NCI-H82 treated with DMSO at 0.1 percent for 48 hours (cell line): ENCODE measurements around the gene TWF2.

Experiments used
- DNase-seq: peaks from one replicate; lab custom pipeline; 2025; ENCODE audit not compliant: unreplicated experiment; lab: John Stamatoyannopoulos, UW

Gene TWF2

DNA sequence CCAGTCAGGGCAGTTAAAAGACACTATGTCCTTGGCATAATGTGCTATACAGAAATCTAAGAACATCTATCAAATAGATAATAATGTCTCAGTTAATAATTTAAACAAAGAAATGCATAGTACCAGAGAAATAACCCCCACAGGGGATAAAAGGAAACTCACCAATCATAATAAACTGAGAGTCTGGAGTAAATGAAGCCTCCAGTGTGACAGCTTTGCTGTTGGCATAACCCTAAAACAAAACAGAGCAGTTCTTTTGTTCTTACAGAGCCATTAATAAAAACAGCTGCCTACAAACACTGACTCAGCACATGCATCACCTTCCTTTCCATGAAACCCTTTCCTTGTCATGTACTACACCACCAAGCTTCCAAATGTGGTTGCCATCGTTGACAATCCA lies 20.1 kb upstream of the TWF2 start:
- DNase-seq, result no peak

DNA sequence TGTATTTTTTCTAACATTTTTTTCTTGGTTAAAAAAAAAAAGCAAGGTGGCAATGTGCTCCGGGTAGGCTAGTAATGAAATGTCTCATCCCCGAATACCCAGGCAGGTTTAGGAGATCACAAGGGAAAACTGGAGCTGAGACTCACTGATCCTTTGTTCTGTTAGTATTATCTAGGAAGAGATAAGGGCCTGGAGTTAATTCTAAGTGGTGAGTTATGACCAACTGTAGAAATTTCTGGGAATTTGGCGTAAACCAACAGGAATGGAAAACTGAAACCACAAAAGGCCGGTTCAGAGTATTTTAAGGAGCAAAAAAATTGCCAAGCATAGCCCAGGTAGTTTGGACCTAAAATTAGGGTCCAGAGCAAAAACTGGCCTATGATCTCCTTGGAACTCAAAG lies 19.0 kb upstream of the TWF2 start:
- DNase-seq, result no peak

DNA sequence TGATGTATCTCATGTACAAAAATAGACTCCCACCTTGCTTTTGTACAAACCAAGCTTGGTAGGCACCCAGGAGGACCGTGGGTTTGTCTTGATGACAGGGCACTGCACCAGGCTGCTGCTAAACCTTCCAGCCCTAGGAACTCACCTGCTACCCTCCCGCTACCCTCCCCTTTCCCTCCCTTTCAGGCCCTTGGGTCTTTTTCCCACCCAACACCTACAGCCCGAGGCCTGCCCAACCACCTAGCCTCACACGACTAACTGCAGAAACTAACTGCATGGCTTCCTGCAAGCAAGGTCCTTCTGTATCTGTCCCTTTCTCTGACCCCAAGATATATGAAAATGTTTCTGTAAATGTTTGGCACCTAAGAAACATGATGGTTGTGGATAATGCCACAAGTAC lies 17.7 kb upstream of the TWF2 start:
- no peak for DNase-seq

DNA sequence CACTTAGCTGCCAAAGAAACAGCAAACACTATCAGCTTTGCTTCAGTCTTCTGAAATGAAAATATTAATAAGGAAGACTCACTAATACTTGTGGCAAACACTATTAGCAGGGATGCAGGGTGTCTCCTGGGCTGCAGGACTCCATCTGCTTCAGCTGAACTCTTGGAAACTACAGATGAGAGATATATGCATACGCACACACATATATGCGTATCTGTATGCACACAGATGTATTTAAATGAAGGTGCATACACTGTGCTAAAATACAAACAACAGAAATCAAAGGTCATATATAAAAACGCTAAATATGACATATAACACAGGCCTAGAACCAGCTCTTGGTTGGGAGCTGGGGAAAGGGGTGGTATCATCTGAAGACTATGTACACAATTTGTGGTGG lies 17.2 kb upstream of the TWF2 start:
- DNase-seq, result no peak

DNA sequence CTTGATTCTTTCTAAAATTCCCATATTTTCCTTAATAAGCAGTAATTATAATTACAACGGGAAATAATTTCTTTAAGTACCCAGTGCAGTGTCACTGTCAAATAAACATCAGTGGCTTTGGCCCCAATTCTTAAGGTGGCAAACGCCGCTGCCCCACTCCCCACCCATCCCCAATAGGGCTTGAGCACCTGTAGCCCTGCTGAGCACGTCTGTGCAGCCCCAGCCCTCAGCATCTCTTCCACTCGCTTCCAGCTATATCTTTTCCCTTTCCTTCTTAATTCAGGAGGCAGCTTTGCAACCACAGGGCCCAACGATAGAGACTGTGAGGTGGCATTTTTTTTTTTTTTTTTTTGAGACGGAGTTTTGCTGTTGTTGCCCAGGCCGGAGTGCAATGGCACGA lies 15.7 kb upstream of the TWF2 start:
- DNase-seq, result no peak

DNA sequence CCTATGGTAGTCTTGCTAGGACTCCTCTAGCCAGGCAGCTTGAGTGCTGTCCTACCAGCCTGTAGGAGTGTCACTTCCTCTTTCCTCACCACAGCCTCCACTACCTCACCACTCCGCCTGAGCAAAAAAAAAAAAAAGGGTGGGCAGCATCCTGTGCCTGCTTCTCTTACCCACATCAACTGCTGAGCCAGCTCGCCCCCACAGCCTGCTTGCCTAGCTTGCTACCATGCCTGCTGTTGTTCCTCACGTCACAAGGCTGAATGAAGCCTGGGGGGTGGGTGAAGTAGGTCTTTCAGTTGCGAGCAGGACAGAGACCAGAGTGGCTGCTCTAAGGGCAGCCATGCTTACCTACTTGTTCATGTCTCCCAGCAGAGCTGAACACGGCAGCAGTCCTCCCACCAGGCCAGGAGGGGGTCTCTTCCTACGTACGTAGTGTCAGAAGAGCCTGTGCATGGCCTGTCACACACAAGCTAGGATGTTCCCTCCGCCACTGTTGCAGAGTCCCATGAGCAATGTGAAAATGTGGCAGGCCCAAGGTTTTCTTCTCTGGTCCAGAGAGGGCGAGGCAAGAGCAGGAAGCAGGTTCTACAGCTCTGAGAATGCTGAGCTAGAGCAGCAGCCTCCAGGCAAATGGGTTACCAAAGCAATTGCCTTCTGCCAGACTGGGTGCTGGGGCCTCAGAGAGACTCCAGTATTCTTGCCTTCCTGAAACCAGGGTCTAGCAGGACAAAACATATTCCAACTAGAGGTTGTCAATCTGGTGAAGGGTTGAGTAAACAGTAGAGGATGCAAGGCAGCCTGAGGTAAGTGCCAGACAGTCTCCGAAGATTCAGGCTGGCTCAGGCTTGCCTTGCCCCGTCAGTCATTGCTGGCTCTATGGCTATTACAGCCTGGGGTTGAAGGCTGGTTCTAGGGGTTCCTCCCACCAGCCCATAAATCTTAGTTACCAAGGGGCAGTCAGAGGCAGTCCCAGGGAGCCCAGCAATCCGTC lies 14.7 kb upstream of the TWF2 start:
- no peak for DNase-seq

DNA sequence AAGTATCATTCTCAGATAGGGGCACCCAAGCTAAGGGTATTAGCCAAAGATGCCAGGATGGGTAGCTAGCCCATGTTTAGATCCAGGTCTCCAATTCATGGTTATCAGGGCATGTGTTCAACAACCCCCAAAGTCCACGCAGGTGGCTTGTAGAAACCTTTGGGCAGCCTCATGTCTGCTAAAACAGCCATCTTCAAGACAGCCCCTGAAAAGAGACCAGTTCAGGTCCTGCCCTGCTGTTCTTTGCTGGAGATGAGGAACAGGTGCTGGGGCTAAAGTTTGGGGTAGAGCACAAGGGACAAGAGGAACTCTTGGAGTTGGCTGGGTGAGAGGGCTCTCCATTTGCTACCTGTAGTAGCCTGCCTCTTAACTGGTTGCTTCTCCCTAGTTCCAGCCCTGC lies 11.2 kb upstream of the TWF2 start:
- no peak for DNase-seq

DNA sequence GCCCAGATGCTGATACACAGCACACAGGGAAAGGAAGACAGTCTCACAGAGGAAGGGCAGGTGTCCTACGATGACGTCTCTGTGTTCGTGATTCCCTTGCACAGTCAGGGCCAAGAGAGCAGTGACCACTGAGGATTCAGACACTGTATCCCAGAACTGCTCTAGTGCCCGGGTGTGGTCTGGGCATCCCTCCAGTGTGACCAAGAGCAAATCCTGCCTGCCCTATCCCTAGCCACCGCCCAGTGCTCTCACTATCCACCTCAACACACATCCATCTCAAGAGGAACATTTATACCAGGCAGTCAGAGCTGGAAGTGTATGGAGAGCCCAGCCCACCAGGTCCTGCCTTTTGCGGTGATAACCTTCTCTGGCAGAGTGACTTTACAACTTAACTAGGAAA lies 10.7 kb upstream of the TWF2 start:
- DNase-seq, result no peak

DNA sequence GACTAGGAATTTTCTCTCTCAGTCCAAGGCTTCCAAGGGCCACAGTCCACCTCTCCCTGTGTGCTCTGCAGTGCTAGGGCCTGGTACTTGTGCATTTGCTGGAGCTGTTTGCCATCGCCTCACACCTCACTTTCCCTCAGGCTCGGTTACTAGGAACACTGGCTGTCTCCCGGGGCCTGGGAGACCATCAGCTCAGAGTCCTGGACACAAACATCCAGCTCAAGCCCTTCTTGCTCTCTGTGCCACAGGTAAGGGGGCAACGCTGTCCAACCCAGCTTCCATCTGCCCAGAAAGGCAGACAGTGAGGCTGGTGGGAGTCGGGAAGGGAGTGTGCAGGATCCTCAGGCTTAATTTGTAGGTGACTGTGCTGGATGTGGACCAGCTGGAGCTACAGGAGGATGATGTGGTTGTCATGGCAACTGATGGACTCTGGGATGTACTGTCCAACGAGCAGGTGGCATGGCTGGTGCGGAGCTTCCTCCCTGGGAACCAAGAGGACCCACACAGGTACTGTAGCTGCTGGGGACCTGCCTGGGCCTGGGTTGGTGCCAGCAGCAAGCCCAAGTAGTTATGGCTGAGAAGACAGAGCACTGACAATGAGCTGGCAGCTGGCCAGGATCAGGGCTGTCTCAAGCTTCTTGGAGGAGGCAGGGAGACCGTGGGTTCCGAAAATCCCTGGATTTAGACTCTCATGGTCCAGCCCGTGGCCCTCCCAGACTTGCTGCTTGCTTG lies 10.0 kb upstream of the TWF2 start:
- DNase-seq, result peak; percentile 4

DNA sequence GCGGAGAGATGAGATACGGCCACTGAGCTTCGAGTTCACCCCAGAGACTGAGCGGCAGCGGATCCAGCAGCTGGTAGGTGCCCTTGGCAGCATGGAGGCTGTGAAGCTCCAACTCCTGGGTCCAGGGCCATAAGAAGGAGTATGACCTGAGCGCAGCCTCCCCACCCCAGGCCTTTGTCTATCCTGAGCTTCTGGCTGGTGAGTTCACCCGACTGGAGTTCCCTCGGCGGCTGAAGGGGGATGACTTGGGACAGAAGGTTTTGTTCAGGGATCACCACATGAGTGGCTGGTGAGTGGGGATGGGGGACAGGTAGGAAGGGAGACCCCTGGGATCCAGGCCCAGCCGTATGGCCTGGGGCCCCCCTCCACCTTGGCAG lies 9.2 kb upstream of the TWF2 start:
- DNase-seq, result no peak

DNA sequence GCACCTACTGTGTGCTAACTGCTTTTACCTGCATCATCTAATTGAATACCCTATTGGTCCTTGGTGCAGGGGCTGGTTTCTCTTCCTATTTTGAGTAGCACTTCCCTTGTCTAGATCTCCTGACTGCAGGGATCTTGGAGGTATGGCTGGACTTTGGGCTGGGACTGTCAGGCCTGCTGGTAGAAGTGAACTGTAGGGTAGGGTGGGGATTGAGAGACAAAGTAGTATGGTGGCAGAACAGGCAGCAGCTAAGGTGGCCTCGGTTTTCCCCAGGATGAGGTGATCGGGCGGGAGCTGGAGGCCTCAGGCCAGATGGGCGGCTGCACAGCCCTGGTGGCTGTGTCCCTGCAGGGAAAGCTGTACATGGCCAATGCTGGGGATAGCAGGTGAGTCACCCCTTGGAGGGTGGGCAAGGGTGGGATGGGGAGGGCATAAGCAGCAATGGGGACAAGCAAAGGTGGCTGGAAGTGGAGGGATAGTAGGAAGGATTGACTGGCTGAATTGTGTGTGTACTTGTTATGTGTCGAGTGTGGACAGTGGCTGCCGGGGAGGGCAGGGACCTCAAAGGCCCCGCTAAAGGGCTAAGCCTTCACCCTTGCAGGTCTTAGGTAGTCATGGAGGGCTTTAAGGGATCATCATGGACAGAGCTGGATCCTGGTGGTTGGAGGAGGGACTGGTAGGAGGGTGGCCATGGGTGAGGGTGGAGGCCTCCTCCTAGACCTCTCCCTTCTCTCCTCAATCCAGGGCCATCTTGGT lies 8.6 kb upstream of the TWF2 start:
- no peak for DNase-seq

DNA sequence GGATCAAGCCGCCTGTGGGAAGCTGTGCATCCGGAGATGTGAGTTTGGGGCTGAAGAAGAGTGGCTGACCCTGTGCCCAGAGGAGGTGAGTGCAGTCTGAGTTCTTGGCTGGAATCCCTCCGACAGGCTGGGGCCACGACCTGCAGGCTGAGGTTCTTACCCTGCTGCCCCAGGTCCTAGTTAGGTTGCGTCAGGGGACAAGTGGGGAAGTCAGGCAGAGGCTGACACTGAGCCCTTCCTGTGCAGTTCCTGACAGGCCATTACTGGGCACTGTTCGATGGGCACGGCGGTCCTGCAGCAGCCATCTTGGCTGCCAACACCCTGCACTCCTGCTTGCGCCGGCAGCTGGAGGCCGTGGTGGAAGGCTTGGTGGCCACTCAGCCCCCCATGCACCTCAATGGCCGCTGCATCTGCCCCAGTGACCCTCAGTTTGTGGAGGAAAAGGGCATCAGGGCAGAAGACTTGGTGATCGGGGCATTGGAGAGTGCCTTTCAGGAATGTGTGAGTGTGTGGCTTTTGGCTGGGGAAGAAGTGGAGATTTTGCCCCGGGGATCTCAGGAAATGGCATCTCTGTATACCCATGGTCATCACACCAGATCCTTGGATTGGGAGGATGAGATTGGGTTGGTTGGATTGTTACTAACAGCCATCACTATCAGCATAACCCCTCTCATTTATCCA lies 7.9 kb upstream of the TWF2 start:
- no peak for DNase-seq

DNA sequence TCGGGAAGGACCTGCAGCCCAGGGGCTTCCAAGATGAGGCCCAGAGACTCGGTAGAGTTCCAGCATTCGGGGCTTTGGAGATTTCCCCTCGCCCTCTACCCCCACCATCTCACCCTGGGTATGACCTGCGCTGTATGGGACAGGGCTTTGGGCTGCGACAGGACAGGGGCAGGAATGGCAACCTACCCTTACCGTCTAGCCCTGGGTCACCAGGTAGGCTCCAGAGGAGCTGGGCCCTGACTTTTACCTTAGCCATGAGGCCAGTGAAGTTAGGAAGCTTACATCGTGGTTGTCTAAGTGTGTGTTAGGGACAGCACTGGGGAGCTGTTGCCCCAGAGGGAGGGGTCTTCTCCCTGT lies 7.3 kb upstream of the TWF2 start:
- DNase-seq, result no peak

DNA sequence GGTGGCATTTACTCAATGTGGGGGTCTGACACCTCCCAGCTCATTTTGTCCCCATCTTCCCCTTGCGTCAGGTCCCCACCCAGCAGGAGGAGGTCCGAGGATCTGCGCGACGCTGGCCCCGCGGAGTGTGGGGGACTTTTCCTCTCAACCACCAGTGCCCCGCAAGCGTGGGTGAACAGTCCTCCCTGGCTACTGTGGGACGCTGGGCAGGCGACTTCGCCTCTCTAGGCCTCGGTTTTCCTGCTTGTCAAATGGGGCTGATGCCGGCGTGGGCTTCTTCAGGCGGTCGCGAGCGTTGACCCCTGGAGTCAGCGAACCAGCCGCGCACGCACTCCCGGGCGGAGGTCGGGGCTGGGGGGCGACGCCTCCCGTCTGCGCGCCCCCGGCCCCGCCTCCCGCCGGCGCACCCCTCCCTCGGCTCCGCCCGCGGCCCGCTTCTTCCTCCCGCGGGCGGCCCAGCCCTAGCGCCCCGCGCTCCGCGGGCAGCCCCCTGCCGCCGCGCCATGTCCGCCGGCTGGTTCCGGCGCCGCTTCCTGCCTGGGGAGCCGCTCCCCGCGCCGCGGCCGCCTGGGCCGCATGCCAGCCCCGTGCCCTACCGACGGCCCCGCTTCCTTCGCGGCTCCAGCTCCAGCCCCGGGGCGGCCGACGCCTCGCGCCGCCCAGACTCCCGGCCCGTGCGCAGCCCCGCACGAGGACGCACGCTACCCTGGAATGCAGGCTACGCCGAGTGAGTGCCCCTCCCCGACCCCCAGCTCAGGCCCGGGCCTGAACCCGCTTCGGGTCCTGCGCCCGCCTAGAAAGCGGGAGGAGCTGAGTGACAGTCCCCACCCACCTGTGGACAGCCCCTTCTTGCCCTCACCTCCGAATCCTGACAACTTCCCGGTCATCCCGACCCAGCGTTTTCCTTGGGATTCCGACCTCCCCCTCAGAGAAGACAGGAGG lies 6.6 kb upstream of the TWF2 start, which contains the start of gene PPM1M:
Gene PPM1M (plus strand): TSS at position 438 of the 942 bp plus-strand sequence. CDS start 66 bp downstream, at position 504.
- no peak for DNase-seq

DNA sequence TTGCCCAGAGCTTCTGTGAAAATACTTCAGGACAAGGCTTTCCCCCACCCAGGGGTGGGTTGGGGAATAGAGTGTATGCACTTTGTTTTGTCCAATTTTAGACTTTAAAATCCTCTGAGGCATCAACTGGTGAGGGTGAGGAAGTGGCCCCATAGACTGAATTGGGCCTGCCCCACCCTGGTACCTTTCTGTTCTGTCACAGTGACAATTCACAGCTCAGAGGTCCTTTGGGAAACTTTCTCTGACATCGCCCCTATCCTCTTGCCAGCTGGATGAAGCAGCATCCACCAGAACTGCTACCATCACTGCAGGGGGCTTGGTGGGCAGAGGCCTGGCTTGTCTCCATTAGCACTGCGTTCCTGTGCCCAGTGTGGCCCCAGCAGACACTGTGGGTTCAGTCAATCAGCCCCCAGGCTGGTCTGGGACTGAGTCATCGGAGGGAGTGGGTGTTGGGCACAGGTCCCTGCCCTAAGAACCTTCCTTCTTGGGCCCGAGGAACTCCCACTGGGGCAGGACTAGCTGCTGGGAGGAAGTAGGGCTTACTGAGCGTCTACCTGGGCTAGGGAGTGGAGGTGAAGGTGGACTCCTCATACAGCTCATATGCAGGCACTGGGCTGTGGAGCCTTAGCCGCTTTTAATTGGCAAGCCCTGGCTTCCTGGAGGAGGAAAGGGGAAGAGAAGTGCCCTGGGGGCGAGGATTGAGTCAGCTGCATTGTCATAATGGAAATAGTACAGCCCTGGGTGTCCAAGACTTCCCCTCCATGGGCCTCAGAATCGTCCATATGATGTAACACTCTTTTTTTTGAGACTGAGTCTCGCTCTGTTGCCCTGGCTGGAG lies 5.1 kb upstream of the TWF2 start:
- DNase-seq, result no peak

DNA sequence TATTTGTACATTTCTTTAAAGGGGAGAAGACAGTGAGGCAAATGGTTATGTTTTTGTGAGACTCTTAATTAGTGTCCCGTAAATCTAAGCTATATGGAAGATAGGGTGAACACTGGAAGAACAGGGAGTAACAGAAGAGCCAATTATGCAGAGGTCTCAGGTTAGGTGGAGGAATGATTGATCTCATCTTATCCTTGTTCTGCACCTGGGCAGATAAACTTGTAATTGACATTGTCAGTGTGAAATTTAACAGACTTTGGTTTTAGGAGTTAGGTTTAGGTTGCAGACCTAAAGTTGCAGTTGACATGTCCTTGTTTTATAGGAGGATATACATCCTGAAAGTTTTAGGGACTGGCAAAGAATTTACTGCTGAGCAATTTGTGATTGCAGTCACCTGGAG lies 3.1 kb upstream of the TWF2 start:
- DNase-seq, result no peak

DNA sequence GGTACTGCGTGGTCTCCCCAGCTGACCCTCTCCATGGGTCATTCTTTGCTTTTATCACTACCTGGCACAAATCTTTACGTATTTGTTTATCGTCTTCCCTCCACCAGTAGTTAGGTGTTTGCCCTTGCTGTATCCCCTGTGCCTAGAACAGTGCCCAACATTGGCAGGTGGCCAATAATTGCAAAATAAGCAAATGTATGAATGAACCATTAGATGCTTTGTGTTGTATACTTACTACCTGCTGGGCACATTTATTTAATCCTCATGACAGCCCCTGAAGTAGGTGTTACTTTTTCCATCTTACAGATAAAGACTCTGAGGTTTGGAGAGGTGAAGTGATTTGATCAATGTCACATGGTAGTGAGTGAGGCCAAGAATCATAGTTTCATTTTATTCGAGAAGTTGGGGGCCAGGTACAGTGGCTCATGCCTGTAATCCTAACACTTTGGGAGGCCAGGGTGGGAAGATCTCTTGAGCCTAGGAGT lies 2.0 kb upstream of the TWF2 start:
- DNase-seq, result no peak

DNA sequence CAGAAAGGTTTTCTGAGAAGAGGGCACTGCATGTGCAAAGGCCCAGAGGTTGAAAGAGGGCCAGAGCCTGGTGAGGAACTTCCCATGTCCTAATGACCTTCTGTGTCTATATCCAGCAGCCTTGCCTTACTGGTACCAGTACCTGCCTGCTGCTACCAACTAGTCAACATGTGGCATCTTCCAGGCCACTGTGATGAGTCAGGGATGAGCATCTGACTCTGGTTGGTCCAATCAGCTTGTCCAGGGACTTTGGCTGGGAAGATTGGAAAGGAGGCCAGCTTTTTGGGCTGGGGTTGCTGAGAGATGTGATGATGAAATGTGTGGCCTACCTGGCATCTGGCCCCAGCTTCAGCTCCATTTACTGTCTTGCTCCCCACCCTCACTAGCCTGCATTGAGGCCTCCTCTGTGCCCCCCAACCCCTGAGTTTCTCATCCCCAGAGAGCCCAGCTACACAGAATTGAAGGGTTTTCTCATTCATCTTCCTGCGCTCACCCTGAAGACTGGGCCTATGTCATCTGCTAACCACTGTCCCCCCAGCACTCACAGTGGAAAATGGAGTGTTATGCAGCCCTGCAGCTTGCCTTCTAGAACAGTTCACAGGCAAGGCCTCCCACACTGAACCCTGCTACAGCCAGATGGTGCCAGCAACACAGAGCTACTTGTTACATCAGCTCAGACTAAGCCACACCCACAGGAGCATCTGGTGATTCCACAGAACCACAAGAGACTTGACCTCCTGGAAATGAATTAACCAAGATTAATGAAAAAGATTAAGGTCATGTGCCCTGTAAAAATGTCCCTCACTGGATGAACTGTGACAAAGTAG lies 1.3 kb upstream of the TWF2 start:
- DNase-seq, result peak; percentile 92
